Posterior cingulate gyrus (tissue), 11 donors: ENCODE data around the gene GALNT4.

Source experiments
- DNase-seq, 10 donors: peaks; one replicate each; pipeline versions ENCODE4 v3.0.0 to v3.0.0-alpha.2; 2020 to 2021; ENCODE audit warnings: mixed read lengths in 3 of 10
- intact Hi-C: fragments of 100-400 bp; cut with DNase I; formaldehyde crosslinking; loops from one replicate; pipeline ENCODE4 v1.15.1; 2023

Gene GALNT4

GRCh38 chr12:89524541-89525304 is at the start of gene GALNT4:
TSS of gene GALNT4 (minus strand) at chr12:89524796. CDS start at chr12:89524549, 247 bp downstream.
- intact Hi-C loops: loop anchor here (1.0 to 5.0 kb wide), 2 partner anchors 54 to 1382 kb away; partner anchors contain the start of genes CEP290 and TMTC3
- peak; percentile 58 to 96 (median 76) for DNase-seq

GRCh38 chr12:89573051-89573810 is 48.6 kb upstream of the GALNT4 start:
- DNase-seq: no peak
- intact Hi-C loops: no loop called here

- no peak for DNase-seq
- intact Hi-C loops: no loop called here
Observed at GRCh38 chr12:89571491-89572195, 47.0 kb upstream of the GALNT4 start.

- intact Hi-C loops: no loop called here
- DNase-seq: no peak
Observed at GRCh38 chr12:89568484-89568883, 43.9 kb upstream of the GALNT4 start.

- intact Hi-C loops: no loop called here
Observed at GRCh38 chr12:89567691-89568239, 43.2 kb upstream of the GALNT4 start.

GRCh38 chr12:89566615-89567014 is 42.0 kb upstream of the GALNT4 start:
- no peak for DNase-seq
- intact Hi-C loops: no loop called here

More at GRCh38 chr12:89567691-89568239, 43.2 kb upstream of the GALNT4 start:
- no peak for DNase-seq

GRCh38 chr12:89565002-89565401 is 40.4 kb upstream of the GALNT4 start:
- DNase-seq: no peak
- intact Hi-C loops: no loop called here

- intact Hi-C loops: no loop called here
- DNase-seq: no peak
Observed at GRCh38 chr12:89559753-89560152, 35.2 kb upstream of the GALNT4 start.

- DNase-seq: no peak
- intact Hi-C loops: no loop called here
Observed at GRCh38 chr12:89556976-89557375, 32.4 kb upstream of the GALNT4 start.

GRCh38 chr12:89552376-89552775 is 27.8 kb upstream of the GALNT4 start:
- intact Hi-C loops: no loop called here
- DNase-seq: no peak

GRCh38 chr12:89551747-89552146 is 27.2 kb upstream of the GALNT4 start:
- intact Hi-C loops: no loop called here

GRCh38 chr12:89547101-89547500 is 22.5 kb upstream of the GALNT4 start:
- intact Hi-C loops: loop anchor here (5.0 to 10.0 kb wide), 2 partner anchors 160 to 1388 kb away; partner anchors contain the start of gene ATP2B1
- no peak for DNase-seq

More at GRCh38 chr12:89551747-89552146, 27.2 kb upstream of the GALNT4 start:
- DNase-seq: no peak

- DNase-seq: no peak
- intact Hi-C loops: loop anchor here (5.0 to 10.0 kb wide), 2 partner anchors 161 to 1389 kb away; partner anchors contain the start of gene ATP2B1
Observed at GRCh38 chr12:89546151-89546550, 21.6 kb upstream of the GALNT4 start.

- peak in 5 of 10 donors; percentile 13 to 77 (median 15) for DNase-seq
- intact Hi-C loops: loop anchor here (5.0 to 10.0 kb wide), 3 partner anchors 163 to 1390 kb away; partner anchors contain the start of gene ATP2B1
Observed at GRCh38 chr12:89544681-89545184, 20.1 kb upstream of the GALNT4 start.

GRCh38 chr12:89544022-89544421 is 19.4 kb upstream of the GALNT4 start:
- intact Hi-C loops: loop anchor here (5.0 to 10.0 kb wide), 2 partner anchors 558 to 1391 kb away; no protein-coding TSS in a partner anchor
- no peak for DNase-seq

- intact Hi-C loops: loop anchor here (2.0 to 10.0 kb wide), 3 partner anchors 559 to 1392 kb away; no protein-coding TSS in a partner anchor
- DNase-seq: peak in 7 of 10 donors; percentile 31 to 87 (median 60)
Observed at GRCh38 chr12:89542912-89543592, 18.5 kb upstream of the GALNT4 start.

- intact Hi-C loops: loop anchor here (2.0 to 10.0 kb wide), 3 partner anchors 560 to 1393 kb away; no protein-coding TSS in a partner anchor
Observed at GRCh38 chr12:89542236-89542635, 17.6 kb upstream of the GALNT4 start.

GRCh38 chr12:89540586-89540985 is 16.0 kb upstream of the GALNT4 start:
- intact Hi-C loops: loop anchor here (5.0 to 10.0 kb wide), 2 partner anchors 562 to 1394 kb away; no protein-coding TSS in a partner anchor
- DNase-seq: peak in 1 of 10 donors; percentile 72

More at GRCh38 chr12:89542236-89542635, 17.6 kb upstream of the GALNT4 start:
- no peak for DNase-seq
